Lung (tissue), 12 donors: ENCODE measurements around the gene ATAD3A. TPM values are rescaled to one million over a fixed set of nuclear protein-coding genes. Genes with fewer than 3 reads are reported as not detected.
"Not testable (repeated sequence)": the region's sequence is repeated elsewhere in the genome, so short reads cannot be mapped to it uniquely, and the experiment has no call there.

ENCODE experiments used
- ATAC-seq: fragments of 200-7000 bp; cut with Tn5 transposase; one replicate; pipeline ENCODE4 v1.9.1; 2020; ENCODE audit warnings: moderate number of reproducible peaks; ENCODE audit not compliant: insufficient read depth, low FRiP score
- DNase-seq, 3 donors: peaks; one replicate each; pipeline ENCODE4 v3.0.0-alpha.2; 2013 to 2017
- H3K27ac ChIP-seq, 2 donors: one replicate each; pipeline ENCODE4 v1.5.1; 2013; ENCODE audit warnings: mild to moderate bottlenecking in 2 of 2, moderate library complexity in 2 of 2, control low read depth in 1 of 2, inconsistent platforms in 1 of 2, low read depth in 1 of 2, low read length in 1 of 2
- H3K27me3 ChIP-seq, 3 donors: one replicate each; pipeline ENCODE4 v1.5.1; 2013; ENCODE audit warnings: low read length in 2 of 3; ENCODE audit not compliant: control insufficient read depth in 3 of 3, insufficient read depth in 3 of 3
- H3K36me3 ChIP-seq, 4 donors: one replicate each; pipeline ENCODE4 v1.5.1; 2013; ENCODE audit warnings: low read length in 4 of 4, mild to moderate bottlenecking in 1 of 4, moderate library complexity in 1 of 4; ENCODE audit not compliant: control insufficient read depth in 4 of 4, insufficient read depth in 4 of 4
- H3K4me1 ChIP-seq, 5 donors: one replicate each; pipeline ENCODE4 v1.5.1; 2013; ENCODE audit warnings: low read length in 5 of 5, mild to moderate bottlenecking in 2 of 5, moderate library complexity in 1 of 5; ENCODE audit not compliant: control insufficient read depth in 5 of 5, insufficient read depth in 5 of 5
- H3K4me3 ChIP-seq: one replicate; pipeline ENCODE4 v1.5.1; 2013; ENCODE audit warnings: mild to moderate bottlenecking, control low read depth, moderate library complexity
- H3K9ac ChIP-seq, 2 donors: one replicate each; pipeline ENCODE4 v1.5.1; 2013; ENCODE audit warnings: low read length in 2 of 2, control low read depth in 1 of 2; ENCODE audit not compliant: insufficient read depth in 1 of 2
- H3K9me3 ChIP-seq, 4 donors: one replicate each; pipeline ENCODE4 v1.5.1; 2013; ENCODE audit warnings: low read length in 3 of 4, mild to moderate bottlenecking in 1 of 4, moderate library complexity in 1 of 4; ENCODE audit not compliant: control insufficient read depth in 4 of 4, insufficient read depth in 3 of 4
- WGBS, 2 donors: extraction: QIAGEN DNeasy Blood & Tissue Kit; methylation state at CpG; one replicate each; pipeline ENCODE4 v1.1.7; 2013; 5-methylcytosine and 5-hydroxymethylcytosine counted together
- polyA plus RNA-seq, 2 donors: library from polyadenylated mRNA; stranded (reverse); fragments of 200-250 nt; gene quantifications; one replicate each; pipeline ENCODE4 v1.2.1, GENCODE V29; 2013
- total RNA-seq, 2 donors: library from RNA; depleted of rRNA in 1 of 2; stranded (reverse); fragments of >200 nt in 1 of 2; gene quantifications; one replicate each; pipeline ENCODE4 v1.2.1, GENCODE V29; 2014 to 2021
- TF ChIP-seq, protein P1 (sequence below): IDR thresholded peaks from 2 replicates; pipeline ENCODE4 v1.5.1; 2012; ENCODE audit warnings: mild to moderate bottlenecking; ENCODE audit errors: control extremely low read depth, extremely low read depth
- donor health status: control.
- donor health status: control.
- donor health status: Bipolar disorder and iron deficiency.
- donor health status: healthy.
- donor health status: DM: yes; HTN: yes; CAD: no.

Gene ATAD3A
- total and polyA plus RNA-seq, 4 donors: 8.1 to 31.3 (median 28.3) TPM

- no peak for ATAC-seq
- H3K4me1 ChIP-seq: peaks cover 0 to 10% (median 3%) of the 10 kb centered on the region in 5 donors
- no peaks in the 10 kb centered on the region for H3K36me3 ChIP-seq
- H3K27me3 ChIP-seq: no peaks in the 10 kb centered on the region
- WGBS, 2 donors: 13 to 18% methylated on average over 16 of the region's 16 CpGs
- peak overlapping the region in 1 of 2 donors; percentile 67 for H3K9ac ChIP-seq
- TF ChIP-seq, protein P1, sequence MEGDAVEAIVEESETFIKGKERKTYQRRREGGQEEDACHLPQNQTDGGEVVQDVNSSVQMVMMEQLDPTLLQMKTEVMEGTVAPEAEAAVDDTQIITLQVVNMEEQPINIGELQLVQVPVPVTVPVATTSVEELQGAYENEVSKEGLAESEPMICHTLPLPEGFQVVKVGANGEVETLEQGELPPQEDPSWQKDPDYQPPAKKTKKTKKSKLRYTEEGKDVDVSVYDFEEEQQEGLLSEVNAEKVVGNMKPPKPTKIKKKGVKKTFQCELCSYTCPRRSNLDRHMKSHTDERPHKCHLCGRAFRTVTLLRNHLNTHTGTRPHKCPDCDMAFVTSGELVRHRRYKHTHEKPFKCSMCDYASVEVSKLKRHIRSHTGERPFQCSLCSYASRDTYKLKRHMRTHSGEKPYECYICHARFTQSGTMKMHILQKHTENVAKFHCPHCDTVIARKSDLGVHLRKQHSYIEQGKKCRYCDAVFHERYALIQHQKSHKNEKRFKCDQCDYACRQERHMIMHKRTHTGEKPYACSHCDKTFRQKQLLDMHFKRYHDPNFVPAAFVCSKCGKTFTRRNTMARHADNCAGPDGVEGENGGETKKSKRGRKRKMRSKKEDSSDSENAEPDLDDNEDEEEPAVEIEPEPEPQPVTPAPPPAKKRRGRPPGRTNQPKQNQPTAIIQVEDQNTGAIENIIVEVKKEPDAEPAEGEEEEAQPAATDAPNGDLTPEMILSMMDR: no peak
- no peaks in the 10 kb centered on the region for H3K9me3 ChIP-seq
- DNase-seq: no peak
- peak overlapping the region; percentile 80 to 90 for H3K27ac ChIP-seq
- H3K4me3 ChIP-seq: peak overlapping the region; percentile 82
Measured at GRCh38 chr1:1470626-1471388, 41.2 kb upstream of the ATAD3A start.

GRCh38 chr1:1471389-1472052 is 40.4 kb upstream of the ATAD3A start, which contains the start of gene ATAD3B:
Gene ATAD3B, plus strand, starts transcription at chr1:1471765. Its CDS starts 120 bp downstream, at chr1:1471885.
- peak within 1 kb of the TSS; percentile 82 for H3K4me3 ChIP-seq
- peak within 1 kb of the TSS in 1 of 2 donors; percentile 67 for H3K9ac ChIP-seq
- ATAC-seq: peak; percentile 95
- WGBS, 2 donors: 0% methylated on average over 79 to 86 of the region's 87 CpGs
- no peaks in the 10 kb centered on the region for H3K36me3 ChIP-seq
- H3K4me1 ChIP-seq: peaks cover 0 to 10% (median 3%) of the 10 kb centered on the region in 5 donors
- no peaks in the 10 kb centered on the region for H3K9me3 ChIP-seq
- peak within 1 kb of the TSS; percentile 80 to 90 for H3K27ac ChIP-seq
- TF ChIP-seq, protein P1: no peak
- peak; percentile 94 to 97 (median 94) for DNase-seq
- H3K27me3 ChIP-seq: no peaks in the 10 kb centered on the region

DNA sequence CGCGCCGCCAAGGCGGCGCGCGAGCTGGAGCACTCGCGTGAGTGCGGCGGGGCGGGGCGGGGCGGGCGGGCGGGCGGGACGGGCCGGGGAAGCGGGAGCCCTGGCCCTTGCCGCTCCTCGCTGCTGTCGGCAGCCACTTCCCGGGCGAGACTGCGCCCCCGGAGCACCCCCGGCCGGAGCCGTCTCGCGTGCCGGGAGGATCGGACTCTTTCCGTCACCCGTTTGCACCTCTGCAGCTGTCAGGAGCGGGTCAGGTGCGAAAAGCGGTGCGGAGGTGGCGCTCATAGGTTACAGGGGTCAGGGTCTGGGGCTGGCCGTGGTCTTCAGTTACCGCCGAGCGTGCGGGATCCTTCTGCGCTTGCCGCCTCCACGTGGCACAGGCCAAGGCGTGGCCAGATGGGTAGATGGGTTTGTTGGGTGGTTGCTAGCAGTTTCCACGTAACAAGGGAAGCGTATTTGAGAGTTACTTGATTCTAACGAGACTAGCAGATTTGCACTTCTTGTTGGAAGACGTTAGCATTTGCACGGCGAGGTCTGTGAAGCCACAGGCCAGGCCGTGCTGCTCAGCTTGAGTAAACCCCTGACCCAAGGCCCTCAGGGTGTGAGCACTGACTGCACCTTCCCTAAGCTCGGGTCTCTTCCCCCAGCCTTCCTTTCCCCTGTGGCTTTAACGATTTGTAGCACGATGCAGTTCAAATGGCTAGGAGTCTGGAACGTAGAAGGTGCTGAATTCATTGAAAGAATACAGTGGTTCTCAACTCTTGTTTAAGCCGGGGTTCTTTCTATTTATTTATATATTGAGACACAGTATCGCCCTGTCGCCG is 39.7 kb upstream of the ATAD3A start:
- WGBS, 2 donors: 3 to 6% methylated on average over 24 to 46 of the region's 65 CpGs
- ATAC-seq: peak; percentile 3
- peak overlapping the region in 1 of 2 donors; percentile 63 for H3K27ac ChIP-seq

GRCh38 chr1:1476011-1476410 is 36.0 kb upstream of the ATAD3A start:
- H3K9me3 ChIP-seq, H3K4me1 ChIP-seq, ATAC-seq, DNase-seq, H3K27me3 ChIP-seq, H3K9ac ChIP-seq, H3K27ac ChIP-seq, H3K4me3 ChIP-seq: not testable (repeated sequence)
- H3K36me3 ChIP-seq: peaks cover 0 to 25% (median 9%) of the 10 kb centered on the region in 4 donors
- WGBS, 2 donors: 57 to 79% methylated on average over 15 of the region's 17 CpGs

More for the DNA sequence above, 39.7 kb upstream of the ATAD3A start:
- not testable (repeated sequence) for H3K9me3 ChIP-seq, H3K27me3 ChIP-seq, H3K36me3 ChIP-seq, H3K4me1 ChIP-seq, H3K9ac ChIP-seq, DNase-seq
- peak overlapping the region; percentile 54 for H3K4me3 ChIP-seq
